ENCODE results near the gene PPFIA4.

Gene PPFIA4

GRCh38 chr1:203072002-203072602 is 45.8 kb downstream of the PPFIA4 start:
- no peak overlapping the region for H3K4me3 ChIP-seq (ENCODE audit: low read depth, low read length)
- TF ChIP-seq, protein P1, sequence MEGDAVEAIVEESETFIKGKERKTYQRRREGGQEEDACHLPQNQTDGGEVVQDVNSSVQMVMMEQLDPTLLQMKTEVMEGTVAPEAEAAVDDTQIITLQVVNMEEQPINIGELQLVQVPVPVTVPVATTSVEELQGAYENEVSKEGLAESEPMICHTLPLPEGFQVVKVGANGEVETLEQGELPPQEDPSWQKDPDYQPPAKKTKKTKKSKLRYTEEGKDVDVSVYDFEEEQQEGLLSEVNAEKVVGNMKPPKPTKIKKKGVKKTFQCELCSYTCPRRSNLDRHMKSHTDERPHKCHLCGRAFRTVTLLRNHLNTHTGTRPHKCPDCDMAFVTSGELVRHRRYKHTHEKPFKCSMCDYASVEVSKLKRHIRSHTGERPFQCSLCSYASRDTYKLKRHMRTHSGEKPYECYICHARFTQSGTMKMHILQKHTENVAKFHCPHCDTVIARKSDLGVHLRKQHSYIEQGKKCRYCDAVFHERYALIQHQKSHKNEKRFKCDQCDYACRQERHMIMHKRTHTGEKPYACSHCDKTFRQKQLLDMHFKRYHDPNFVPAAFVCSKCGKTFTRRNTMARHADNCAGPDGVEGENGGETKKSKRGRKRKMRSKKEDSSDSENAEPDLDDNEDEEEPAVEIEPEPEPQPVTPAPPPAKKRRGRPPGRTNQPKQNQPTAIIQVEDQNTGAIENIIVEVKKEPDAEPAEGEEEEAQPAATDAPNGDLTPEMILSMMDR (IDR thresholded peaks at IDR 0.05; ENCODE audit: control insufficient read depth, extremely low read depth, insufficient read depth) = no peak
- no peak for DNase-seq (ENCODE audit: low read depth)

DNA sequence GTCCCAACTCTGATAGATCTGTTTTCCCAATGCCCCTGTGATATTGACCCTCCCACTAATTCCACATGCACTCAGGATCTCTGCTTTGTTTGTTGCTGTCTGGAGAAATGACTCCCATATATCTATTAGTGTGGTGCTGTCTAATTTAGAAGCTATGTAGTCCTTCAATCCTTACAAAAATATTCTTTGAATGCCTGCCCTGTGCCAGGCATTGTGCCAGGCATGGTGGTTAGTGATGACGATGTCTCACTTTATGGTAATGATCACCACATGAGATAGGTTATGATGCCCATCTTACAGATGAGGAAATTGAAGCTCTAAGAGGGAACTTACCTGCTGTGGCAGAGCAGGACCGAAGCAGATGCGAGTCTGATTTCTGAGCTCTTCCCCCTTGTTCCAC is 46.6 kb downstream of the PPFIA4 start:
- no peak for DNase-seq (ENCODE audit: low read depth)
- TF ChIP-seq, protein P1 (IDR thresholded peaks at IDR 0.05; ENCODE audit: control insufficient read depth, extremely low read depth, insufficient read depth) = no peak
- no peak overlapping the region for H3K4me3 ChIP-seq (ENCODE audit: low read depth, low read length)

DNA sequence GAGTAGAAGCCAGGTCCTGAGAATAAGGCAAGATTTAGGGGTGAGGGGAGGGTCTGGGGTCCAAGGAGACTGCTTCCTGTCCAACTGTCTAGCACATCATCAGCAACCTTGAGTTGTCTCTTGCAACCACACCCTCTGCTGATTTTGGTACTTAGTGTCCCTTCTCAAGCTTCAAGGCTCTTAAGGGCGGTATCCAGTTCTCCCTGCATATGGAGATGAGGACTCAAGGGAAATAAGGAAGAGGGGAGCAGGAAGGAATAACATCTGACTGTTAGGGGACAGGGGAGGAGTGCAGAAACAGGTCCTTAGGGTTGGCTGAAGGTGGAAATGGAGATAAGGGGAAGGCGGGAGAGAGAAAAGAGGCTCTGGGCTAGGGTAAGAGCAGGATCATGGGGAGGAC is 47.2 kb downstream of the PPFIA4 start:
- TF ChIP-seq, protein P1 (IDR thresholded peaks at IDR 0.05; ENCODE audit: control insufficient read depth, extremely low read depth, insufficient read depth) = no peak
- DNase-seq (ENCODE audit: low read depth) = no peak
- H3K4me3 ChIP-seq (ENCODE audit: low read depth, low read length) = no peak overlapping the region

DNA sequence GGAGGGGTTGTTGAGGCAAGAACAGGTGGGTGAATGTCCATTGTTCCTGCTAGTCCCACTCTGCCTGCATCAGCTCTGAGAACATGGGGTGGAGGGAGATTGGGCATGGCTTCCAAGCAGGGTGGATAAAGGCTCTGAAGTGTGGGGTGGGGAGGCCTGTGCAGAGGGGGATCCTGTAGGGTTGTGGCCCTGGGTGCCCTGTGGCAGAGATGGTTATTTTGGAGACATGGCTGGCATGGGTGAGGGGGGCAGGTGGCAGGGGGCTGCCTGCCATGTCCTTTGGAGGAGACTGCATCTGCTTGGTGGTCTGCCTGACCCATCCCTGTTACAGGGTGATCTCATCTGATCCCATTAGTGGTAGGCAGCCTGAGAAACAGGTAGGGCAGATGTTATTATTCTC is 48.3 kb downstream of the PPFIA4 start:
- DNase-seq (ENCODE audit: low read depth) = no peak
- H3K4me3 ChIP-seq (ENCODE audit: low read depth, low read length) = no peak overlapping the region
- TF ChIP-seq, protein P1 (IDR thresholded peaks at IDR 0.05; ENCODE audit: control insufficient read depth, extremely low read depth, insufficient read depth) = no peak

DNA sequence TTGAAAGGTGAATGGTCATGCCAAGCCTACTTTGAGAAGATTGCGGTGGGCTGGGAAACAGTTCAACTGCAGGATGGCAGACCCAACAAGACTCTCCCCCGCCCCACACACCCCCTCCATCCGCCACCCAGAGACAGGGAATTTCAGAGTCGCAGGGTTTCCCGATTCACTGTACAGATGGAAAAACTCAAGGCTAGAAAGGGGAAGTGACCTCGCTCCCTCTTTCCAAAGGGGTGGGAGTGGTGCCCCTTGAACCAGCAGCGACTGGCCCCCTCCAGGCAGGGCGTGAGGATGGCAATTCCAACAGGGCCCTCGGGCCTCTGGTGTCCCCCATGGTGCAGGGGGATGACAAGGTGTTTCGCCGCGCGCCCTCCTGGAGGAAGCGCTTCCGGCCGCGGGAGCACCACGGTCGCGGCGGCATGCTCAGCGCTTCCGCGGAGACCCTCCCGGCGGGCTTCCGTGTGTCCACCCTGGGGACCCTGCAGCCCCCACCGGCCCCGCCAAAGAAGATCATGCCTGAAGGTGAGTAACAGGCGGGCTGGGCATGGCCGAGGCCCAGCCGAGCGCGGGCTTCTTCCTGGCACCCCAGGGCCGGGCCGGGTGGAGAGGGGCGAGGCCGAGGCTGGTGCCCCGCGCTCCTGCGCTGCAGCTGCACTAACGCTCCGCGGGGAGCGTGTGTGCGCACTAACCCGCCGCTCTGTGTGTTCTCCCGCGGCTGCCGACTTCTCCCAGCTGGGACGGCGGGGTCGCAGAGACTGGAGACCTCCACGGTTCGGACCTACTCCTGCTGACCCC is 49.1 kb downstream of the PPFIA4 start:
- TF ChIP-seq, protein P1 (IDR thresholded peaks at IDR 0.05; ENCODE audit: control insufficient read depth, extremely low read depth, insufficient read depth) = no peak
- H3K4me3 ChIP-seq (ENCODE audit: low read depth, low read length) = no peak overlapping the region
- no peak for DNase-seq (ENCODE audit: low read depth)

- DNase-seq (ENCODE audit: low read depth) = no peak
- TF ChIP-seq, protein P1 (IDR thresholded peaks at IDR 0.05; ENCODE audit: control insufficient read depth, extremely low read depth, insufficient read depth) = no peak
- no peak overlapping the region for H3K4me3 ChIP-seq (ENCODE audit: low read depth, low read length)
Measured at GRCh38 chr1:203076031-203076511, 49.8 kb downstream of the PPFIA4 start.

Measured in LNCaP clone FGC (cell line).